NCI-H345 treated with DMSO at 0.1 percent for 48 hours (cell line): ENCODE data around the gene PMS2.
"Not testable (repeated sequence)": the region's sequence is repeated elsewhere in the genome, so short reads cannot be mapped to it uniquely, and the experiment has no call there.

Experiments used
- DNase-seq: peaks from one replicate; lab custom pipeline; 2025; ENCODE audit not compliant: unreplicated experiment; lab: John Stamatoyannopoulos, UW

The PMS2 gene, protein sequence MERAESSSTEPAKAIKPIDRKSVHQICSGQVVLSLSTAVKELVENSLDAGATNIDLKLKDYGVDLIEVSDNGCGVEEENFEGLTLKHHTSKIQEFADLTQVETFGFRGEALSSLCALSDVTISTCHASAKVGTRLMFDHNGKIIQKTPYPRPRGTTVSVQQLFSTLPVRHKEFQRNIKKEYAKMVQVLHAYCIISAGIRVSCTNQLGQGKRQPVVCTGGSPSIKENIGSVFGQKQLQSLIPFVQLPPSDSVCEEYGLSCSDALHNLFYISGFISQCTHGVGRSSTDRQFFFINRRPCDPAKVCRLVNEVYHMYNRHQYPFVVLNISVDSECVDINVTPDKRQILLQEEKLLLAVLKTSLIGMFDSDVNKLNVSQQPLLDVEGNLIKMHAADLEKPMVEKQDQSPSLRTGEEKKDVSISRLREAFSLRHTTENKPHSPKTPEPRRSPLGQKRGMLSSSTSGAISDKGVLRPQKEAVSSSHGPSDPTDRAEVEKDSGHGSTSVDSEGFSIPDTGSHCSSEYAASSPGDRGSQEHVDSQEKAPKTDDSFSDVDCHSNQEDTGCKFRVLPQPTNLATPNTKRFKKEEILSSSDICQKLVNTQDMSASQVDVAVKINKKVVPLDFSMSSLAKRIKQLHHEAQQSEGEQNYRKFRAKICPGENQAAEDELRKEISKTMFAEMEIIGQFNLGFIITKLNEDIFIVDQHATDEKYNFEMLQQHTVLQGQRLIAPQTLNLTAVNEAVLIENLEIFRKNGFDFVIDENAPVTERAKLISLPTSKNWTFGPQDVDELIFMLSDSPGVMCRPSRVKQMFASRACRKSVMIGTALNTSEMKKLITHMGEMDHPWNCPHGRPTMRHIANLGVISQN

GRCh38 chr7:6008668-6009611 lies at the start of gene PMS2, which contains the start of gene AIMP2:
Gene PMS2 (minus strand): TSS chr7:6009049. CDS start chr7:6009019, 30 bp downstream.
Gene AIMP2 (plus strand): TSS chr7:6009272. CDS start chr7:6009364, 92 bp downstream.
- peak; percentile 95 for DNase-seq

DNA sequence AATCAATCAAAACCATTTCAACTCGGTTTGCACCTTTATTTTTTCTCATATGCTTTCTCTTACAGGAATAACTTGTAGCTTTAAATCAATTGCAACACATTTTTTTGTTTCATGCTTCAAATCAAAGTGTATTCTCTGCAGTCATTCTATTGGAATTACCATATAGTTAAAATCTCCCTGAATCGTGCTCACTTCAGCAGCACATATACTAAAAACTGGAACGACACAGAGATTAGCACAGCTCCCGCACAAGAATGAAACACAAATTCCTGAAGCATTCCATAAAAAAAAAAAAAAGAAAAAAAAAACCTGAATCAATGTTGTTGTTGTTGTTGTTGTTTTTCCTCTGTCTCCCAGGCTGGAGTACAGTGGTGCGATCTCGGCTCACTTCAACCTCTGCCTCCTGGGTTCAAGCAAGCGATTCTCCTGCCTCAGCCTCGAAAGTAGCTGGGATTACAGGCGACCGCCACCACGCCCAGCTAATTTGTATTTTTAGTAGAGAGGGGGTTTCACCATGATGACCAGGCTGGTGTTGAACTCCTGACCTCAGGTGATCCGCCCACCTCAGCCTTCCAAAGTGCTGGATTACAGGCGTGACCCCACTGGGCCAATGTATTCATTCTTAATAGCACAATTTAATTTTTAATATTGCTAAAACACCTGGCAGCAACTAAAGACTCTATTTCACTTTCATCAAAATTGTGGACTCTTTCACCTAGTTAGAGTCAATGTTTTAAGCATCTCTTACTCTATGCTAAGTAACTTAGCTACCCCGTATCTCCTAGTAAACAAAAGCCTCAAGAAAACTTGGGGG lies 48.7 kb upstream of the PMS2 start:
- no peak for DNase-seq

- no peak for DNase-seq
Observed at GRCh38 chr7:6056616-6057015, 47.8 kb upstream of the PMS2 start.

- DNase-seq = not testable (repeated sequence)
Observed at GRCh38 chr7:6051185-6051584, 42.3 kb upstream of the PMS2 start.

GRCh38 chr7:6049780-6050179 lies 40.9 kb upstream of the PMS2 start:
- DNase-seq = no peak

DNA sequence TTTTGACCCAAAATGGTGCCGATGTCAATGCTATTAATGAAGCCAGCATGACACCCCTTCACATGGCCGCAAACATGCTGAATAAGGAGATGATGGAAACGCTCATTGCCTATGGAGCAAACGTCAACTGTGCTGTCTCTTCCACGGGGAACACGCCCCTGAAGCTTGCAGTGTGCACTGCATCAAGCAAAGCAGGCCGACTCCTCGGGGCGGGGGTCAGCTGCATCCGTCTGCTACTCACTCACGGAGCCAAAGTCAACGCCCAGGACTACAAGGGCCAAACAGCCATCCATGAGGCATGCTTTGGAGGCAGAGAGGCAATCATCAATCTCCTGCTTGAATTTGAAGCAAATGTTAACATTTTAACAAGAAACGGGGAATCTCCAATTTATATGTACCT lies 26.8 kb upstream of the PMS2 start:
- DNase-seq = no peak

GRCh38 chr7:6035165-6035564 lies 26.3 kb upstream of the PMS2 start:
- no peak for DNase-seq

DNA sequence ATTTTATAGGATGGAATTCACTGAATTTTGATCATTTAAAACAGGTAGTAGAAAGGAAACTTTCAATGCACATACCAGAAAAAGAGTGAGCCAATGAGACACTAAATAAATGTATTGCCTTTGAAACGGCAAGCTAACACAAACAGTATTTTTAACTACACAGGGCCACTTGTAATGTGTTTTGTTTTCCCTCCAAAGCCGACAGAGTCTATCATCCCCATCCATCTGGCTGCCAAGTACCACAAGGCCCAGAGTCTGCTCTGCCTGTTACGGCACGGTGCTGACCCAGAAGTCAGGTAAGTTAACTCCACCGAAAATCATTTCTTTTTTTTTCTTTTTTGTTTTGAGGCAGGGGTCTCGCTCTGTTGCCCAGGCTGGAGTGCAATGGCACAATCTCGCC lies 23.8 kb upstream of the PMS2 start:
- no peak for DNase-seq

- no peak for DNase-seq
Observed at GRCh38 chr7:6032167-6032566, 23.3 kb upstream of the PMS2 start.

GRCh38 chr7:6031567-6031966 lies 22.7 kb upstream of the PMS2 start:
- DNase-seq = no peak

- no peak for DNase-seq
Observed at GRCh38 chr7:6030988-6031387, 22.1 kb upstream of the PMS2 start, which contains the start of gene ANKRD61. Gene ANKRD61 (plus strand): TSS chr7:6031376. CDS start chr7:6031376, 0 bp downstream.

- DNase-seq = no peak
Observed at GRCh38 chr7:6028563-6028962, 19.7 kb upstream of the PMS2 start.

- DNase-seq = no peak
Observed at GRCh38 chr7:6027806-6028365, 19.0 kb upstream of the PMS2 start.

- no peak for DNase-seq
Observed at GRCh38 chr7:6026820-6027311, 18.0 kb upstream of the PMS2 start.

DNA sequence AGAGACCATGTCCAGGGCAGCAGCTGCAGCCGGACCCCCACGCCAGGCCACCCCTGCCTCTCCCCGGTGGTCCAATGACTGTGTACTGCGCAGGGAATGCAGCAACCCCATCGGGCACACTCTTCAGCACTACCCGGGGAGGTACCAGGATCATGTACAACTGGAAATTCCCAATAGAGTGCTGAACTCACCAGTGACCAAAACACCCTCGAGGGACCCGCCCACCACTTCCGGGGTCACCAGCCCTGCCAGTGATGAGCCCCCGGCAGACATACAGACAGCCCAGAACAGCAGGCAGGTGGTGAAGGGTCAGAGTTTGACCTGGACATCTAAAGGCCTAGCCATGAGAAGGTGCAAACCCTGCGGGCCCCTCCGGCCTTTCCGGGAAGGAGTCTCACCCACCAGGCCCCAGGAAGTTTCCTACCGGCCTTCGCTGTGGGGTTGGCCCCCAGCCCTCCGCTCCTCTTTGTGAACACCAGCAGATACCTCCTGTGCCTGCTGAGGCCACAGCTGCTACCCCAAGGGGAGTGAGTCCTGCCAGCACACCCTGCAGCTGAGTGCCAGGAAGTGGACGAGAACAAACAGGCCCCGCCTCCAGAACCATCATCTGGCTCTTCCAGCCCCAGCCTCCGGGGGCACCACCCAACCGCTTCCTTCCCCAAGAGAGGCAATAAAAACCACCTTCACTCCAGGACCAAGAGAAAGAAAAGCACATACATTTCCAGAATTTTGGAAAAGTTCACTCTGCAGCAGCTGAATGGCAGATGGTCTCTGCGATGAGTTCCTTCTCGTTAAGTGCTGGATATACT lies 17.4 kb upstream of the PMS2 start:
- peak; percentile 1 for DNase-seq

GRCh38 chr7:6023974-6024435 lies 15.2 kb upstream of the PMS2 start:
- no peak for DNase-seq

GRCh38 chr7:6022707-6023106 lies 13.9 kb upstream of the PMS2 start:
- no peak for DNase-seq
